SK-N-SH (cell line): ENCODE results near the gene PIPOX. TPM values are rescaled to one million over a fixed set of nuclear protein-coding genes. Genes with fewer than 3 reads are reported as not detected.
A peak's percentile ranks its signal among the peaks of the same experiment; 100 is the strongest.

ENCODE experiments used
- CTCF ChIA-PET: fragments of 300-600, 350-600 bp; formaldehyde crosslinking; extraction: SDS; loops from one replicate; lab custom pipeline; 2021; lab: Yijun Ruan, JAX
- POLR2A ChIA-PET: fragments of 350-600 bp; sonication (Branson Sonifier 250); formaldehyde crosslinking; extraction: SDS; loops from one replicate; lab custom pipeline; 2020; ENCODE audit warnings: antibody characterized with exemption, inconsistent platforms; lab: Yijun Ruan, JAX
- DNase-seq: peaks from one replicate; pipeline ENCODE4 v3.0.0; 2012
- H2AFZ ChIP-seq: fragments of 200-600 bp; sonication (generic); 2 replicates; pipeline ENCODE4 v1.8.1; 2016; ENCODE audit warnings: antibody characterized with exemption, mild to moderate bottlenecking, low read depth
- H3F3A ChIP-seq: fragments of 200-600 bp; sonication (generic); replicated peaks from 2 replicates; pipeline ENCODE3; 2016; ENCODE audit warnings: antibody characterized with exemption, mild to moderate bottlenecking; ENCODE audit not compliant: insufficient read depth
- H3K27ac ChIP-seq, 2 experiments: fragments of 200-500 bp in 1 of 2; fragments of 200-600 bp in 1 of 2; sonication (Bioruptor generic) in 1 of 2; sonication (generic), shearing (Covaris generic) in 1 of 2; 2 replicates each; pipeline versions ENCODE4 v1.5.1 to v1.6.1; 2014 to 2016; ENCODE audit warnings: low read depth in 2 of 2, inconsistent platforms in 1 of 2, low read length in 1 of 2, mild to moderate bottlenecking in 1 of 2, mixed read lengths in 1 of 2
- H3K27me3 ChIP-seq: fragments of 200-600 bp; sonication (generic), shearing (Covaris generic); 2 replicates; pipeline ENCODE4 v1.6.1; 2016; ENCODE audit warnings: mixed run types; ENCODE audit not compliant: insufficient read depth
- H3K36me3 ChIP-seq, 2 experiments: fragments of 200-500 bp in 1 of 2; fragments of 200-600 bp in 1 of 2; sonication (Bioruptor generic) in 1 of 2; sonication (generic) in 1 of 2; replicated peaks in 1 of 2; 2 replicates each; pipeline versions ENCODE3 to v1.5.1; 2014 to 2016; ENCODE audit warnings: low read length in 1 of 2, mild to moderate bottlenecking in 1 of 2; ENCODE audit not compliant: insufficient read depth in 2 of 2, control insufficient read depth in 1 of 2
- H3K4me1 ChIP-seq, 2 experiments: fragments of 200-500 bp in 1 of 2; fragments of 200-600 bp in 1 of 2; sonication (Bioruptor generic) in 1 of 2; sonication (generic), shearing (Covaris generic) in 1 of 2; 2 replicates each; pipeline versions ENCODE4 v1.5.1 to v1.6.1; 2014 to 2016; ENCODE audit warnings: low read depth in 1 of 2, low read length in 1 of 2, mixed run types in 1 of 2; ENCODE audit not compliant: insufficient read depth in 2 of 2, control insufficient read depth in 1 of 2
- H3K4me2 ChIP-seq: fragments of 200-600 bp; sonication (generic), shearing (Covaris generic); 2 replicates; pipeline ENCODE4 v1.6.1; 2017; ENCODE audit warnings: mixed run types
- H3K4me3 ChIP-seq, 2 experiments: fragments of 200-500 bp in 1 of 2; fragments of 200-600 bp in 1 of 2; sonication (Bioruptor generic) in 1 of 2; sonication (generic), shearing (Covaris generic) in 1 of 2; 2 replicates each; pipeline versions ENCODE4 v1.5.1 to v1.8.1; 2014 to 2016; ENCODE audit warnings: low read depth in 2 of 2, inconsistent platforms in 1 of 2, low read length in 1 of 2, mild to moderate bottlenecking in 1 of 2, mixed read lengths in 1 of 2, moderate library complexity in 1 of 2
- H3K79me2 ChIP-seq: fragments of 200-600 bp; sonication (generic); 2 replicates; pipeline ENCODE4 v1.8.1; 2017; ENCODE audit warnings: mild to moderate bottlenecking; ENCODE audit not compliant: insufficient read depth
- H3K9ac ChIP-seq: fragments of 200-600 bp; sonication (generic); 2 replicates; pipeline ENCODE4 v1.6.1; 2017; ENCODE audit warnings: mixed run types
- H3K9me2 ChIP-seq: fragments of 200-600 bp; sonication (generic); 2 replicates; pipeline ENCODE4 v1.6.1; 2017; ENCODE audit warnings: mixed run types
- H3K9me3 ChIP-seq: fragments of 200-600 bp; sonication (generic); 2 replicates; pipeline ENCODE4 v1.6.1; 2017; ENCODE audit warnings: mixed run types, mild to moderate bottlenecking, moderate library complexity
- H4K20me1 ChIP-seq: fragments of 200-600 bp; sonication (generic); 2 replicates; pipeline ENCODE4 v1.6.1; 2017; ENCODE audit warnings: mild to moderate bottlenecking, mixed run types; ENCODE audit not compliant: insufficient read depth
- EP300 ChIP-seq, 2 experiments: IDR thresholded peaks; 2 replicates each; pipeline versions ENCODE4 v1.4.0 to v1.6.1; 2012; ENCODE audit warnings: borderline replicate concordance in 1 of 2, low read depth in 1 of 2, low read length in 1 of 2
- EZH2phosphoT487 ChIP-seq: fragments of 200-600 bp; sonication (generic); IDR thresholded peaks from 2 replicates; pipeline ENCODE4 v1.6.1; 2017; ENCODE audit warnings: low read depth, mixed run types, mild to moderate bottlenecking, antibody characterized with exemption, moderate library complexity, borderline replicate concordance
- FOSL2 ChIP-seq: IDR thresholded peaks from 2 replicates; pipeline ENCODE4 v1.4.0; 2012; ENCODE audit warnings: low read depth, mild to moderate bottlenecking, moderate library complexity, borderline replicate concordance
- FOXM1 ChIP-seq: IDR thresholded peaks from 2 replicates; pipeline ENCODE4 v1.4.0; 2012; ENCODE audit warnings: low read depth, mild to moderate bottlenecking
- GABPA ChIP-seq: IDR thresholded peaks from 2 replicates; pipeline ENCODE4 v1.4.0; 2012; ENCODE audit warnings: low read depth, mild to moderate bottlenecking
- GATA2 ChIP-seq: sonication (generic); formaldehyde crosslinking; IDR thresholded peaks from 2 replicates; pipeline ENCODE4 v1.5.0; 2020; ENCODE audit warnings: mild to moderate bottlenecking, missing genetic modification reagents
- JUND ChIP-seq: IDR thresholded peaks from 2 replicates; pipeline ENCODE4 v1.4.0; 2012
- MXI1 ChIP-seq: IDR thresholded peaks from 2 replicates; pipeline ENCODE4 v1.6.1; 2012; ENCODE audit warnings: mild to moderate bottlenecking, low read depth, low read length, improper control_type of control experiment
- RAD21 ChIP-seq: IDR thresholded peaks from 2 replicates; pipeline ENCODE4 v1.6.1; 2012; ENCODE audit warnings: mild to moderate bottlenecking, low read length
- RCOR1 ChIP-seq: fragments of 150-350 bp; IDR thresholded peaks from 2 replicates; pipeline ENCODE4 v1.6.1; 2017; ENCODE audit warnings: antibody characterized with exemption, low read length
- SIN3A ChIP-seq: IDR thresholded peaks from 2 replicates; pipeline ENCODE4 v1.6.1; 2012; ENCODE audit warnings: low read depth, mild to moderate bottlenecking, low read length, moderate library complexity, borderline replicate concordance
- SMC3 ChIP-seq: IDR thresholded peaks from 2 replicates; pipeline ENCODE4 v1.6.1; 2012; ENCODE audit warnings: low read depth, low read length, improper control_type of control experiment
- TAF1 ChIP-seq: IDR thresholded peaks from 2 replicates; pipeline ENCODE4 v1.6.1; 2012; ENCODE audit warnings: low read depth, mild to moderate bottlenecking, low read length, moderate library complexity, borderline replicate concordance
- WGBS: methylation state at CpG from one replicate; pipeline ENCODE4 v1.1.6; 2017; ENCODE audit warnings: low lambda C conversion rate; 5-methylcytosine and 5-hydroxymethylcytosine counted together
- polyA plus RNA-seq, 3 experiments: library from polyadenylated mRNA; depleted of rRNA; stranded (reverse); fragments of >200 nt; gene quantifications; 2 replicates each; pipeline ENCODE4 v1.2.3, GENCODE V29; 2012
- TF ChIP-seq, protein P1 (sequence below): fragments of 200-600 bp; sonication (generic); IDR thresholded peaks from 2 replicates; pipeline ENCODE4 v1.6.1; 2017; ENCODE audit warnings: antibody characterized with exemption, mild to moderate bottlenecking, moderate library complexity
- TF ChIP-seq, protein P2 (sequence below): IDR thresholded peaks from 2 replicates; pipeline ENCODE4; 2012
- TF ChIP-seq, protein P3 (sequence below): IDR thresholded peaks from 2 replicates; pipeline ENCODE4 v1.4.0; 2012; ENCODE audit warnings: low read depth

The PIPOX gene
- polyA plus RNA-seq, 1 of the 3 experiments (the other 2 are of a cell fraction), result 0.31 TPM

DNA sequence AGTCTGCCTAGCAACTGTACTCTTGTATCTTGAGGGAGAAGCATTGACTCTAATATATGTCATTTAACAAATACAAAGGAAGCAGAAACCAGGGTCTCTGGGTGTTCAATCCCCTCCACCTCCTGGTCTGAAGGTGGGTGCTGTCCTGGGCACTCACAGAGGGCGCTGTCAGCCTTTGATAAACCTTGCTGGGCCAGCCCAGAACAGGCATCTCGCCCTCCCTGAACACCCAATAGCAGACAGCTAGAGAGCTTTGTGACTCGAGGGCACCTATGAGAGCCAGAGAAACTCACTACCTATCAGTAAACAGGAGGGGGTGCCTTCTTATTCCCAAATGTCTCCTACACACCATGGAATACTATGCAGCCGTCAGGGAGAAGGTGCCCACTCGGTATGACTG, 6.4 kb upstream of the PIPOX start (continued):
- TF ChIP-seq, protein P1, sequence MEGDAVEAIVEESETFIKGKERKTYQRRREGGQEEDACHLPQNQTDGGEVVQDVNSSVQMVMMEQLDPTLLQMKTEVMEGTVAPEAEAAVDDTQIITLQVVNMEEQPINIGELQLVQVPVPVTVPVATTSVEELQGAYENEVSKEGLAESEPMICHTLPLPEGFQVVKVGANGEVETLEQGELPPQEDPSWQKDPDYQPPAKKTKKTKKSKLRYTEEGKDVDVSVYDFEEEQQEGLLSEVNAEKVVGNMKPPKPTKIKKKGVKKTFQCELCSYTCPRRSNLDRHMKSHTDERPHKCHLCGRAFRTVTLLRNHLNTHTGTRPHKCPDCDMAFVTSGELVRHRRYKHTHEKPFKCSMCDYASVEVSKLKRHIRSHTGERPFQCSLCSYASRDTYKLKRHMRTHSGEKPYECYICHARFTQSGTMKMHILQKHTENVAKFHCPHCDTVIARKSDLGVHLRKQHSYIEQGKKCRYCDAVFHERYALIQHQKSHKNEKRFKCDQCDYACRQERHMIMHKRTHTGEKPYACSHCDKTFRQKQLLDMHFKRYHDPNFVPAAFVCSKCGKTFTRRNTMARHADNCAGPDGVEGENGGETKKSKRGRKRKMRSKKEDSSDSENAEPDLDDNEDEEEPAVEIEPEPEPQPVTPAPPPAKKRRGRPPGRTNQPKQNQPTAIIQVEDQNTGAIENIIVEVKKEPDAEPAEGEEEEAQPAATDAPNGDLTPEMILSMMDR, result no peak
- TF ChIP-seq GATA2, result no peak
- TF ChIP-seq, all 33 proteins: peak for 0

DNA sequence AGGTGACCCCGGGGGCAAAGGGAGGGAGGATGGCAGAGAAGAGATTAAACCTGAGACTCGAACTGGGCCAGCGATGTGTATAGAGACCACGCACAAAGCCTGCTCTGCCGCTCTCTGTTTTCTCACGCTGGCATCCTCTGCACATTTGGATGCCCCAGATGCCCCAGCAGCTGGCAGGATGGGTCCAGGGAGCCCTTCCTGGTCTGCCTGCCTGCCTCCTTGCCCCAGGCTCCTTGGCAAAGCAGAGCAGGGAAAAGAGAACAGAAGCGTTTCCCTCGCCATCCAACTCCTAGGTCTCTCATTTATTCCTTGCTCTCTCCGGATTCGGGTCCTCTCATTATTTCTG, 5.2 kb upstream of the PIPOX start:
- DNase-seq, result peak; percentile 69
- H3K27me3 ChIP-seq, result peaks cover 17% of the 10 kb centered on the region; the same call in 1 of the 2 replicates
- H3K27ac ChIP-seq, result peak overlapping the region in 1 of 2 experiments; percentile 90; a peak in 2 of 4 replicates
- no peaks in the 10 kb centered on the region for H3K9me2 ChIP-seq
- POLR2A ChIA-PET, result interaction anchor here (1.1 to 2.2 kb wide), 4 partner anchors 11 to 71 kb away, joined by 3 to 22 read pairs (median 4); no protein-coding TSS in a partner anchor
- peaks cover 26 to 28% of the 10 kb centered on the region in 2 experiments; a peak in 3 of 4 replicates for H3K4me1 ChIP-seq
- no peak overlapping the region for H3K9ac ChIP-seq
- no peaks in the 10 kb centered on the region for H3K79me2 ChIP-seq
- CTCF ChIA-PET, result interaction anchor here (1.0 to 13.8 kb wide), 11 partner anchors 14 to 86 kb away, joined by 3 to 180 read pairs (median 7); no protein-coding TSS in a partner anchor
- no peaks in the 10 kb centered on the region for H3K36me3 ChIP-seq
- H3K4me2 ChIP-seq, result peak overlapping the region; percentile 17; the same call in 1 of the 2 replicates
- peak; percentile 55; the same call in 1 of the 2 replicates for TF ChIP-seq RCOR1
- no peak for TF ChIP-seq SIN3A
- peak in 1 of 2 experiments; percentile 31; a peak in 1 of 4 replicates for TF ChIP-seq EP300 (IDR thresholded peaks at IDR 0.05; ENCODE audit: borderline replicate concordance in 1 of 2, low read depth in 1 of 2, low read length in 1 of 2)
- TF ChIP-seq GABPA, result no peak
- peak; percentile 32 for TF ChIP-seq RAD21
- no peak for TF ChIP-seq FOSL2
- TF ChIP-seq MXI1, result peak; percentile 51
- peak; percentile 5; the same call in 1 of the 2 replicates for TF ChIP-seq GATA2
- TF ChIP-seq EZH2phosphoT487, result no peak
- no peaks in the 10 kb centered on the region for H4K20me1 ChIP-seq
- WGBS, result 40% methylated on average over 8 of the region's 10 CpGs
- H3F3A ChIP-seq, result peaks cover 12% of the 10 kb centered on the region
- H3K4me3 ChIP-seq, result peak overlapping the region in 1 of 2 experiments; percentile 26; a peak in 1 of 4 replicates
- H2AFZ ChIP-seq, result no peak overlapping the region
- H3K9me3 ChIP-seq, result peaks cover 10% of the 10 kb centered on the region; the same call in 1 of the 2 replicates

DNA sequence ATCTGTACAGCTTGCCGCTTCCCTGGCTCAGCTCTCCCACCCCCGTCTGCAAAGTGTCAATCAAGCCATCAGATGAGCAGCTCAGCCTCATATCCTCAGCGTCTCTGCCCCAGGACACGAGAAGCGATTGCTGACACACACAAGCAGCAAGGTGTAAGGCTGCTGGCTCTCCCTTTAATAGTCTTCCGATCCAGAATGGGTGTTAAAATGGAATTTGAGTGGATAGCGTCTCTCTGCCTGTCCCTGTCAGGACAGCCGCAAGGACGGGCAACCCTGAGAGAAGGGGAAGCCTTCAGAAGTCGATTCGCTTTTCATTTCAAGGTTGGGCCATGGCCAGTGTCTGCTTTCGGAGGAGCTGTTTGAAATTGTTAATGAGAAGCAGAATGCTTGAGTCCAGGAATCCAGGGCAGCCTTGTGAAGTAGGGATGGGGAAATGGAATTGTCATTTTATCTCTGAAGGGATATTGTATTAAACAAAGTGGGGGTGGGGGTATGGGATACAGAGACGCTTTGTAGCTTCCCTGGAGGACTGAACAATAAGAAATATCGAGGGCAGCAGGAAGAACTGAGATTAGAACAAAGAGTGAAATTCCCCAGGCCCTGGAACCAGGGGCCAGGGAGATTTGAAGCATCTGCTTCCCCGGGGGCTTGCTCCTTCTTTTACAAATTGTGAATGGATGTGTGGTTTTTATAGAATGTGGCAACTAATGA, 4.7 kb upstream of the PIPOX start:
- no peaks in the 10 kb centered on the region for H3K36me3 ChIP-seq
- H3K4me3 ChIP-seq, result peak overlapping the region in 1 of 2 experiments; percentile 26; a peak in 1 of 4 replicates
- H3K79me2 ChIP-seq, result no peaks in the 10 kb centered on the region
- CTCF ChIA-PET, result interaction anchor here (1.0 to 13.8 kb wide), 17 partner anchors 13 to 86 kb away, joined by 3 to 180 read pairs (median 4); no protein-coding TSS in a partner anchor
- peaks cover 12% of the 10 kb centered on the region for H3F3A ChIP-seq
- no peaks in the 10 kb centered on the region for H3K9me2 ChIP-seq
- peaks cover 32 to 33% of the 10 kb centered on the region in 2 experiments; a peak in 3 of 4 replicates for H3K4me1 ChIP-seq
- H4K20me1 ChIP-seq, result no peaks in the 10 kb centered on the region
- WGBS, result 25% methylated on average over 15 of the region's 15 CpGs
- peaks cover 10% of the 10 kb centered on the region; the same call in 1 of the 2 replicates for H3K9me3 ChIP-seq
- 0 out of 2 replicates have a peak, but pooled peaks have one; percentile 27 for TF ChIP-seq MXI1
- peak; percentile 11; the same call in 1 of the 2 replicates for TF ChIP-seq GATA2
- TF ChIP-seq GABPA, result no peak
- TF ChIP-seq EP300 (IDR thresholded peaks at IDR 0.05; ENCODE audit: borderline replicate concordance in 1 of 2, low read depth in 1 of 2, low read length in 1 of 2), result 0 out of 4 replicates have a peak, but pooled peaks of 1 of the 2 experiments have one; percentile 12
- TF ChIP-seq, protein P2, sequence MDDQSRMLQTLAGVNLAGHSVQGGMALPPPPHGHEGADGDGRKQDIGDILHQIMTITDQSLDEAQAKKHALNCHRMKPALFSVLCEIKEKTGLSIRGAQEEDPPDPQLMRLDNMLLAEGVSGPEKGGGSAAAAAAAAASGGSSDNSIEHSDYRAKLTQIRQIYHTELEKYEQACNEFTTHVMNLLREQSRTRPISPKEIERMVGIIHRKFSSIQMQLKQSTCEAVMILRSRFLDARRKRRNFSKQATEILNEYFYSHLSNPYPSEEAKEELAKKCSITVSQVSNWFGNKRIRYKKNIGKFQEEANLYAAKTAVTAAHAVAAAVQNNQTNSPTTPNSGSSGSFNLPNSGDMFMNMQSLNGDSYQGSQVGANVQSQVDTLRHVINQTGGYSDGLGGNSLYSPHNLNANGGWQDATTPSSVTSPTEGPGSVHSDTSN, result no peak
- TF ChIP-seq, protein P3, sequence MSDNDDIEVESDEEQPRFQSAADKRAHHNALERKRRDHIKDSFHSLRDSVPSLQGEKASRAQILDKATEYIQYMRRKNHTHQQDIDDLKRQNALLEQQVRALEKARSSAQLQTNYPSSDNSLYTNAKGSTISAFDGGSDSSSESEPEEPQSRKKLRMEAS, result no peak
- TF ChIP-seq SMC3, result no peak
- no peak for TF ChIP-seq TAF1
- TF ChIP-seq JUND, result no peak
- 0 out of 2 replicates have a peak, but pooled peaks have one; percentile 16 for TF ChIP-seq RCOR1
- TF ChIP-seq FOXM1, result no peak
- TF ChIP-seq, all 33 proteins: peak for 4
- POLR2A ChIA-PET, result interaction anchor here (1.1 to 2.2 kb wide), 7 partner anchors 10 to 70 kb away, joined by 3 to 22 read pairs (median 3); no protein-coding TSS in a partner anchor
- Histone ChIP-seq H3K4me2 (peak overlapping the region; percentile 17; the same call in 1 of the 2 replicates), H3K9ac (no peak overlapping the region), H3K27me3 (peaks cover 17% of the 10 kb centered on the region; the same call in 1 of the 2 replicates), H3K27ac (peak overlapping the region in 1 of 2 experiments; percentile 90; a peak in 2 of 4 replicates), H2AFZ (no peak overlapping the region)
- DNase-seq, result peak; percentile 41
